Astrocyte of the cerebellum (primary cell): ENCODE measurements around the gene MUTYH.

Experiments
- DNase-seq: peaks from one replicate; pipeline ENCODE4 v3.0.0-alpha.2; 2011; ENCODE audit warnings: low read depth
- H3K4me3 ChIP-seq: 2 replicates; pipeline ENCODE4 v1.5.1; 2011; ENCODE audit warnings: mild to moderate bottlenecking, low read depth, low read length, moderate library complexity
- CTCF ChIP-seq: IDR thresholded peaks from 2 replicates; pipeline ENCODE4 v1.5.1; 2012; ENCODE audit warnings: low read length, low read depth, moderate library complexity, mild to moderate bottlenecking; ENCODE audit errors: missing control alignments
- in situ Hi-C: cut with HindIII; loops from 2 replicates; pipeline ENCODE4 v1.10.0; 2017; ENCODE audit warnings: low sequenced_read_pairs

Gene MUTYH

DNA sequence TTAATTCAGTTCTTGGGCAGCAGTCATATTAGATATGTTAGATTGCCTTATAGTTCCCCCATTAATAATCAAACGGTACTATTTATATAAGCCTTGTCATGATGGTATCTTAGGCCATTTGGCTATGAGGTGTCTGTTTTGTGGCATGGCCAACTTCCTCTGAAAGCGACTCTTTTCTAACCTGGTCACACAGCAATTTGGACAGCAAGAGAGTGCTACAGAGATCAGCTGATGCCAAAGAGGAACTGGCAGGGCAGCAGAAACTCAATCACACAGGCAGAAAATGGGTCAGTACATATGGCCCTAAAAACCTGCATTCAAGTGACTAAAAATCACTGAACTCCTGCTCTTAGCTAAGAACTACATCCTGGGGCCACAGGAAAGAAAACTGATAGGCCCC lies 13.4 kb upstream of the MUTYH start:
- no peak overlapping the region for H3K4me3 ChIP-seq
- in situ Hi-C loops, result no loop called here
- no peak for DNase-seq
- TF ChIP-seq CTCF, result no peak

DNA sequence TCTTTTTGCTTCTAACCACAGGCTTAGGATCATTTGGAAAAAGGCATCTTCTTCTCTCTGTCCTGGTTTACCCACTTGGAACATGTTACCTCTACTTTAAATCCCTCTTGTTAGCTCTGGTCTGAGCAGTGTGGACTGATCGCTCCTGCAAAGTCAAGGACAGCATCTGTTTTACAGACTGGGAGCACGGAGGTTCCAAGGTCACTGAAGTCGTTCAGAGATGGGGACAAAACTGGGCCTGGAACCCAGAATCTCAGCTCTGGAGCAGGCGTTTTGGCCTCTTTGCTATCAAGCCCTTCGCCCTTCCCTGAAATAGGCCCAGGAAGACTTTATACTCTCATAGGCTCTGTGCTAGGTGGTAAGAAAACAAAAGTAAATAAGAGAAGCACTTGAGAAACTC lies 11.3 kb upstream of the MUTYH start:
- no peak overlapping the region for H3K4me3 ChIP-seq
- in situ Hi-C loops, result no loop called here
- no peak for TF ChIP-seq CTCF
- DNase-seq, result no peak

DNA sequence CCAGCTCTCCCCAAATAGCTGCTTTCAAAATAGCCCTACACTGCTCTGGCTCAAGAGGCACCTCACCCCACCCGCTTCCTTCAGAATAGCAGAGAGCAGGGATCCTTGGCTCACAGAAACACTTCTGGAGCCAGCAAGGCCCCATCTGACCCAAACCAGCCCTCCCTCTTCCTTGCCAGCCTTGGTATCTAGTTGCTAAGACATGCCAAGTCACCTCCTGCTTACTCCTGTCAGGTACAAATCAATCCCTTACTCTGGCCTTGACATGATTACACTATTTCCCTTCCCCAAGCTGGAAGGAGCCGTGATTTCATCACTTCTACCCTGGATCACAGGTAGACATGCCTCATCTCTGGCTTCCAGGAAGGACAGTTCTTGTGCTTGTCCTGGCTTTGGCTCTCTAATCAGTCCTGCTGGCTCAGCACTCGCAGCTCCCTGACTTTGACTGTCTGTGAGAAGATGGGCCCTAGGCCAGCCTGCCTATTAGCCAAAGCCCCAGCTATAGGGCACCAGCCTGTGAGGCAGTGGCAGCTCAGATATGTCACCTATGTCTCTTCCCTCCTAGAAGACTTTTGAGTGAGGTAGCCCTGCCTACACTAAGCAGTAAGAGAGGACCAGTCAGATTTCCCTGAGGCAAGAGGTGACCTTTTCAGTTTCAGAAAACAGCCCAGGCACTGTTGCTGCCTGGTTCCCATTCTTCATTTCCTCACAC lies 8.9 kb upstream of the MUTYH start:
- no peak for TF ChIP-seq CTCF
- in situ Hi-C loops, result no loop called here
- no peak overlapping the region for H3K4me3 ChIP-seq
- DNase-seq, result no peak

DNA sequence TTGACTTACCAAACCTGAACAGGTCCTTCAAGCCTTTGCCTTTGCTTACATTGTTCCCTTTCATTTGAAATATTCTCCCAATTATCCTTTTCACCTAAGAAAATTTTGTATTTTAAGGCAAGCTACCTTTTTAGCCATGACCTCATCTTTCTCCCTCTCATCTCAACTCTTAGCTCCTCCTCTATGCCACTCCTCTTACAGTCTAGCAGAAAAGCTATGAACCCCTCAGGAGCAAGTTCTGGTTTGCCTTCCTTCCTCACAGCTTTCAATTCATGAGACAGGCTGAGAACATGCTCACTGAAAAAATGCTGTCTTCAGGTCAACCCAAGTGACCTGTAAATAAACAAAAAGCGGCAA lies 8.3 kb upstream of the MUTYH start:
- in situ Hi-C loops, result no loop called here
- DNase-seq, result no peak
- no peak for TF ChIP-seq CTCF
- no peak overlapping the region for H3K4me3 ChIP-seq

DNA sequence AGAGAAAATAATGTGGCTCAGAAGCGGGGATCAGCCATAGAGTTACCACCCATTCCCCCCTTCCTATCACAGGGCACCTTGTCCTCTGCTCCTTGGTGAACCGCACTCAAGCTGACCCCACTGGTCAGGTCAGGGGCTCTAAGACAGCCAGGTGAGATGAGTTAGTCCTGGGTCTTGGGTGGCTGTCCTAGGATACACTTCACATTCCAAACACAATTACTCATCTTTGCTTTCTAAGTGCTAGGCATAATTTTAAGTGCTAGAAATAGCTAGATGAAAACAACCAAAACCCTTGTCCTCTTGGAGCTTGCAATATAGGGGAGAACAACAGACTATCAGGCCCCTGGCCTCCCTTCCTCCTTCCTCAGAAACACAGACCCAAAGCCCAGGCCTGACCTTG lies 7.8 kb upstream of the MUTYH start:
- in situ Hi-C loops, result no loop called here
- DNase-seq, result no peak
- no peak for TF ChIP-seq CTCF
- H3K4me3 ChIP-seq, result no peak overlapping the region

- no peak overlapping the region for H3K4me3 ChIP-seq
- in situ Hi-C loops, result no loop called here
- DNase-seq, result no peak
- TF ChIP-seq CTCF, result no peak
Observed at GRCh38 chr1:45346473-45346872, 6.2 kb upstream of the MUTYH start.
